Activated CD4-positive, alpha-beta T cell treated with anti-CD3 and anti-CD28 coated beads for 36 hours (primary cell): ENCODE measurements around the gene TNRC6A. TPM values are rescaled to one million over a fixed set of nuclear protein-coding genes. Genes with fewer than 3 reads are reported as not detected.
"Not testable (repeated sequence)": the region's sequence is repeated elsewhere in the genome, so short reads cannot be mapped to it uniquely, and the experiment has no call there.

Experiments used
- ATAC-seq: fragments of 200-7000 bp; cut with Tn5 transposase; one replicate; pipeline ENCODE4 v1.10.0; 2021; ENCODE audit warnings: mild to moderate bottlenecking, moderate library complexity
- CTCF ChIA-PET: fragments of 350-600 bp; sonication (Branson Sonifier 250); formaldehyde crosslinking; loops from one replicate; lab custom pipeline; 2021; ENCODE audit warnings: antibody characterized with exemption; lab: Charles Lee
- POLR2A ChIA-PET: fragments of 350-600 bp; sonication (Branson Sonifier 250); formaldehyde crosslinking; loops from one replicate; lab custom pipeline; 2021; ENCODE audit warnings: antibody characterized with exemption, inconsistent platforms; lab: Charles Lee
- DNase-seq: peaks from one replicate; pipeline ENCODE4 v3.0.0-alpha.2; 2020
- H3K27ac Mint-ChIP-seq: one replicate; pipeline ENCODE4 v1.8.0; 2021; ENCODE audit warnings: mixed read lengths
- H3K27me3 Mint-ChIP-seq: one replicate; pipeline ENCODE4 v1.8.0; 2021; ENCODE audit warnings: mixed read lengths
- H3K36me3 Mint-ChIP-seq: one replicate; pipeline ENCODE4 v1.8.0; 2021; ENCODE audit warnings: low read depth, mixed read lengths
- H3K4me1 Mint-ChIP-seq: one replicate; pipeline ENCODE4 v1.8.0; 2021; ENCODE audit warnings: mixed read lengths
- H3K4me3 Mint-ChIP-seq: one replicate; pipeline ENCODE4 v1.8.0; 2021; ENCODE audit warnings: mild to moderate bottlenecking, moderate library complexity, mixed read lengths
- H3K9me3 Mint-ChIP-seq: one replicate; pipeline ENCODE4 v1.8.0; 2021; ENCODE audit warnings: low read depth, mixed read lengths
- intact Hi-C, 2 experiments: fragments of 100-400 bp; cut with DNase I in 1 of 2; cut with micrococcal nuclease in 1 of 2; formaldehyde crosslinking; loops; one replicate each; pipeline versions ENCODE4 v1.14.2 to v1.15.1; 2022 to 2024; cut with DNase I, micrococcal nuclease
- total RNA-seq, 2 experiments: library from RNA; stranded (reverse); gene quantifications; one replicate each; pipeline ENCODE4 v1.2.3, GENCODE V29; 2021

TNRC6A gene
- total RNA-seq, 2 experiments from 2014 or later = 34.6 to 46.1 TPM

DNA sequence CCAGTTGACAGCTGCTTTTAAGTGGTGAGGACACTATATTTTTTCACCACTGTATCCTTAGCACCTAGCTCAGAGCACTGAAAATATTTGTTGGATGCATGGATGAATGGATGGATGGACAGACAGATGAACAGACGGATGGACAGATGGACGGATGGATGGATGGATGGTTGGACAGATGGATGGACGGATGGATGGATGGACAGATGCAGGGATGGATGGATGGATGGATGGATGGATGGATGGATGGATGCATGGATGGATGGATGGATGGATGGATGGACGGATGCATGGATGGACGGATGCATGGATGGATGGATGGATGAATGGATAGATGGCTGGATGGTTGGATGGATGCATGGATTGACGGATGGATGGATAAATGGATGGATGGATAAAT lies 103.9 kb downstream of the TNRC6A start:
- no peak for ATAC-seq
- peaks cover 6% of the 10 kb centered on the region for H3K36me3 Mint-ChIP-seq
- no peak for DNase-seq
- intact Hi-C loops = no loop called here
- H3K27me3 Mint-ChIP-seq = no peaks in the 10 kb centered on the region
- POLR2A ChIA-PET = interaction anchor here (0.6 kb wide), 1 partner anchor 399 kb away, joined by 7 read pairs; no protein-coding TSS in a partner anchor
- no peaks in the 10 kb centered on the region for H3K4me1 Mint-ChIP-seq
- H3K27ac Mint-ChIP-seq = no peak overlapping the region
- CTCF ChIA-PET = interaction anchor here (0.5 kb wide), 1 partner anchor 363 kb away, joined by 3 read pairs; no protein-coding TSS in a partner anchor
- no peak overlapping the region for H3K4me3 Mint-ChIP-seq
- H3K9me3 Mint-ChIP-seq = no peaks in the 10 kb centered on the region

- H3K27ac Mint-ChIP-seq = no peak overlapping the region
- intact Hi-C loops = no loop called here
- H3K27me3 Mint-ChIP-seq = no peaks in the 10 kb centered on the region
- H3K36me3 Mint-ChIP-seq = peaks cover 6% of the 10 kb centered on the region
- peak; percentile 19 for ATAC-seq
- H3K4me1 Mint-ChIP-seq = no peaks in the 10 kb centered on the region
- no peaks in the 10 kb centered on the region for H3K9me3 Mint-ChIP-seq
- peak; percentile 28 for DNase-seq
- CTCF ChIA-PET = interaction anchor here (0.6 to 1.2 kb wide), 2 partner anchors 9 to 10 kb away, joined by 3 to 4 read pairs; no protein-coding TSS in a partner anchor
- no peak overlapping the region for H3K4me3 Mint-ChIP-seq
- POLR2A ChIA-PET = no interaction called here
Observed at GRCh38 chr16:24834459-24835335, 105.2 kb downstream of the TNRC6A start.

DNA sequence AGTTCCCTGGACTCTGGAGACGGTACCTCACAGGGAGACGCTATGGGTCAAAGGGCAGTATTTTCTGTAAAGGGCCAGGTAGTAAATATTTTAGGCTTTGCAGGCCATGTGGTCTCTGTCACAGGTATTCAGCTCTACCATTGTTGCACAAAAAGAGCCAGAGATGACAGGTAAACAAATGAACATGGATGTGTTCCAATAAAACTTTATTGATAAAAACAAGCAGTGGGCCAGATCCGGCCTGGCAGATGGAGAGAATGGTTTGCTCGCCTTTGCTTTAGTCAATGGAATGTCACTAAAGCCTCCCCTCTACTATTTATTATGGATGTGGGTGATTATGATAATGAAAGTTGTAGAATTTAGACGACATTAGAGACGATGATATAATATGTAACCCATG lies 107.4 kb downstream of the TNRC6A start:
- ChIA-PET CTCF (no interaction called here), POLR2A (no interaction called here)
- Mint-ChIP-seq H3K27ac (no peak overlapping the region), H3K9me3 (no peaks in the 10 kb centered on the region), H3K36me3 (peaks cover 6% of the 10 kb centered on the region), H3K4me3 (no peak overlapping the region), H3K27me3 (no peaks in the 10 kb centered on the region), H3K4me1 (no peaks in the 10 kb centered on the region)
- no peak for ATAC-seq
- DNase-seq = no peak
- intact Hi-C loops = no loop called here

- no peaks in the 10 kb centered on the region for H3K4me1 Mint-ChIP-seq
- H3K27me3 Mint-ChIP-seq = no peaks in the 10 kb centered on the region
- ChIA-PET POLR2A (no interaction called here), CTCF (no interaction called here)
- peaks cover 6% of the 10 kb centered on the region for H3K36me3 Mint-ChIP-seq
- no peaks in the 10 kb centered on the region for H3K9me3 Mint-ChIP-seq
- H3K27ac Mint-ChIP-seq = no peak overlapping the region
- DNase-seq (no peak), ATAC-seq (no peak)
- H3K4me3 Mint-ChIP-seq = no peak overlapping the region
- intact Hi-C loops = no loop called here
Observed at GRCh38 chr16:24837969-24838368, 108.5 kb downstream of the TNRC6A start.

GRCh38 chr16:24838554-24839266 lies 109.3 kb downstream of the TNRC6A start:
- POLR2A ChIA-PET = no interaction called here
- no peaks in the 10 kb centered on the region for H3K27me3 Mint-ChIP-seq
- H3K9me3 Mint-ChIP-seq = no peaks in the 10 kb centered on the region
- intact Hi-C loops = no loop called here
- no peak overlapping the region for H3K27ac Mint-ChIP-seq
- H3K36me3 Mint-ChIP-seq = peaks cover 6% of the 10 kb centered on the region
- CTCF ChIA-PET = interaction anchor here (0.6 kb wide), 1 partner anchor 416 kb away, joined by 3 read pairs; no protein-coding TSS in a partner anchor
- DNase-seq = no peak
- no peak for ATAC-seq
- H3K4me3 Mint-ChIP-seq = no peak overlapping the region
- H3K4me1 Mint-ChIP-seq = no peaks in the 10 kb centered on the region

GRCh38 chr16:24839347-24839972 lies 110.0 kb downstream of the TNRC6A start:
- Mint-ChIP-seq H3K4me3 (no peak overlapping the region), H3K4me1 (no peaks in the 10 kb centered on the region), H3K9me3 (no peaks in the 10 kb centered on the region), H3K27me3 (no peaks in the 10 kb centered on the region), H3K36me3 (peaks cover 6% of the 10 kb centered on the region), H3K27ac (no peak overlapping the region)
- CTCF ChIA-PET = interaction anchor here (0.6 kb wide), 1 partner anchor 415 kb away, joined by 3 read pairs; no protein-coding TSS in a partner anchor
- no peak for DNase-seq
- intact Hi-C loops = no loop called here
- POLR2A ChIA-PET = no interaction called here
- ATAC-seq = no peak

DNA sequence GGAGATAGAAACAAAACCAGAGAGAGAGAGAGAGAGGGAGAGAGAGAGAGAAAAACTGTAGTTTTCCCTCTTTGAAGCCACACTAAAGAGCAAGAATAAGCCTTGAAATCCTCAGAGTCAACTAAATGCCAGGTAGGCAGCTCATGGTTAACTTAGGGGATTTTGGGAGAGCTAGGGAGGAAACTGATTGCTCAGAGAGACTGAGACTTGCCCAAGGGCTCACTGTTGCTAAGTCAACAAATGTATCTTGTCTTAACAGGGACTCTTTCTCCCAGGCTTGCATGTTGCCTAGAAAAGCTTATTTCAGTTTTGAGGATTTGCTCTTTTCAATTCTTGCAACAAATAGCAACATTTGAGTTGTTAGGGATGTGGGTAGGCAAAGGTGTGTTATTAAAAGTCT lies 111.8 kb downstream of the TNRC6A start:
- no peak for DNase-seq
- CTCF ChIA-PET = interaction anchor here (0.6 kb wide), 1 partner anchor 520 kb away, joined by 3 read pairs; no protein-coding TSS in a partner anchor
- POLR2A ChIA-PET = no interaction called here
- Mint-ChIP-seq H3K9me3 (no peaks in the 10 kb centered on the region), H3K4me1 (no peaks in the 10 kb centered on the region), H3K27ac (no peak overlapping the region), H3K27me3 (no peaks in the 10 kb centered on the region), H3K4me3 (no peak overlapping the region), H3K36me3 (no peaks in the 10 kb centered on the region)
- ATAC-seq = no peak
- intact Hi-C loops = no loop called here

GRCh38 chr16:24844101-24845030 lies 114.9 kb downstream of the TNRC6A start:
- Mint-ChIP-seq H3K9me3 (no peaks in the 10 kb centered on the region), H3K36me3 (no peaks in the 10 kb centered on the region), H3K4me1 (no peaks in the 10 kb centered on the region), H3K27me3 (no peaks in the 10 kb centered on the region), H3K27ac (peak overlapping the region; percentile 27), H3K4me3 (no peak overlapping the region)
- intact Hi-C loops = no loop called here
- ATAC-seq (peak; percentile 73), DNase-seq (peak; percentile 23)
- ChIA-PET POLR2A (no interaction called here), CTCF (interaction anchor here (0.6 kb wide), 1 partner anchor 1231 kb away, joined by 3 read pairs; no protein-coding TSS in a partner anchor)

- intact Hi-C loops, H3K27me3 Mint-ChIP-seq, H3K9me3 Mint-ChIP-seq, H3K4me3 Mint-ChIP-seq, H3K27ac Mint-ChIP-seq, DNase-seq, ATAC-seq, H3K36me3 Mint-ChIP-seq, H3K4me1 Mint-ChIP-seq, POLR2A ChIA-PET, CTCF ChIA-PET: not testable (repeated sequence)
Observed at GRCh38 chr16:24845031-24845365, 115.5 kb downstream of the TNRC6A start.

DNA sequence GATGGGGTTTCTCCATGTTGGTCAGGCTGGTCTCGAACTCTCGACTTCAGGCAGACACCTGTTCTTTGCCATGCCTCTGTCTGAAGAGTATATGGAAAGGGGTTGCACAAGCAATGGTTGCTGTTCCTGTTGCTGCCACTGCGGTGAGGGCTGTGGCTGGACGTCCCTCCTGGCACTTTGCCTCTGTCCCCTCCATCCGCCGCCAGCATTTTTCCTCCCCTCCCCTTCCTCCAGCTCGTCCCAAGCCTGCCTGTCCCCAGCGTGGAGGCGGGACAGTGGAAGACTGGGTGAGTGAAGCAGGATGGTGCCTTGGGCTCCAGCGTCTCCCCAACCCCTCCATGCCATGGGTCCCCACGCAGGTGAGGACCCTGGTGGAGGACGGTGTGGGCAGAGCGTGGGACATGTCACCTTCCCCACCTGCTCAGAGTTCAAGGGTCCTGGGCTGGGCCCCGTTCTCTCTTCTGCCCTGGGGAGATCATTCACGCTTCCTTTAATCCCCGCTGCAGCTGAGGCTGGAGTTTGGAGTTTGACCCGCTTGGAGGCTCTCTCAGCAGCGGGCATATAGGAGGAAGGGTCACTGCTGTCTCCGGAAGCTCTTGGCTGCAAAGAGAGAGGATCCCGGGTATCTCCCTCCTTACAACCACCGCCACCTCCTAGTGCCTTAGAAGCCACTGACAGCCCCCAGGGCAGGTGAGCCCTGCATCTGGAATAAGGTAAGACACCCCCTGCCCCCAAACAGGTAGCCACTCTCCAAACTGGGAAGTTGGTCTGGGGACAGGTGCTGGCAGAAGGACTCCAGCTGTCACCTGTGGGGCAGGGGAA lies 116.5 kb downstream of the TNRC6A start, which contains the start of gene SLC5A11:
Gene SLC5A11 (plus strand): TSS at position 238 of the 822 bp plus-strand sequence. CDS start 12,681 bp downstream, outside the sequence.
- Mint-ChIP-seq H3K4me3 (no peak within 1 kb of the TSS), H3K36me3 (no peaks in the 10 kb centered on the region), H3K27ac (no peak within 1 kb of the TSS), H3K9me3 (no peaks in the 10 kb centered on the region), H3K27me3 (no peaks in the 10 kb centered on the region), H3K4me1 (peaks cover 7% of the 10 kb centered on the region)
- intact Hi-C loops = no loop called here
- no peak for ATAC-seq
- DNase-seq = no peak
- ChIA-PET POLR2A (no interaction called here), CTCF (no interaction called here)
